ENCODE data around the gene KCNQ2. TPM values are rescaled to one million over a fixed set of nuclear protein-coding genes. Genes with fewer than 3 reads are reported as not detected.

KCNQ2 gene
- total RNA-seq, 1 experiment from 2014 or later, result 0.25 TPM

GRCh38 chr20:63387917-63388316, 84.5 kb downstream of the KCNQ2 start:
- intact Hi-C loops (cut with micrococcal nuclease; ENCODE audit: unreplicated experiment), result no loop called here
- H3K27me3 Mint-ChIP-seq (ENCODE audit: insufficient read depth, unreplicated experiment), result peaks cover 17% of the 10 kb centered on the region
- H3K4me3 Mint-ChIP-seq (ENCODE audit: unreplicated experiment), result no peak overlapping the region
- H3K9me3 Mint-ChIP-seq (ENCODE audit: unreplicated experiment), result peaks cover 70% of the 10 kb centered on the region
- Histone ChIP-seq H3K4me3 (ENCODE audit: low read depth, low read length) (no peak overlapping the region), H3K4me1 (no peaks in the 10 kb centered on the region), H3K36me3 (ENCODE audit: control insufficient read depth, insufficient read depth, low read length) (no peaks in the 10 kb centered on the region), H3K9me3 (peaks cover 65% of the 10 kb centered on the region), H3K27me3 (replicated peaks; ENCODE audit: control insufficient read depth, insufficient read depth, low read length) (no peaks in the 10 kb centered on the region)
- CTCF ChIA-PET, result no interaction called here
- H3K36me3 Mint-ChIP-seq (ENCODE audit: insufficient read depth, unreplicated experiment), result peaks cover 6% of the 10 kb centered on the region
- no peak for TF ChIP-seq CTCF (IDR thresholded peaks at IDR 0.05; ENCODE audit: insufficient read depth in 1 of 2, low read depth in 1 of 2, low read length in 1 of 2, severe bottlenecking in 1 of 2, unreplicated experiment in 1 of 2)
- DNase-seq, result no peak
- no peak overlapping the region for H3K27ac Mint-ChIP-seq (ENCODE audit: unreplicated experiment)
- POLR2A ChIA-PET, result no interaction called here
- no peaks in the 10 kb centered on the region for H3K4me1 Mint-ChIP-seq (ENCODE audit: low read depth, unreplicated experiment)
- no TSS peak for BruUV-seq (replicated peaks)

GRCh38 chr20:63387393-63387792, 85.1 kb downstream of the KCNQ2 start:
- Histone ChIP-seq H3K4me1 (no peaks in the 10 kb centered on the region), H3K4me3 (ENCODE audit: low read depth, low read length) (no peak overlapping the region), H3K27me3 (replicated peaks; ENCODE audit: control insufficient read depth, insufficient read depth, low read length) (no peaks in the 10 kb centered on the region), H3K9me3 (peaks cover 61% of the 10 kb centered on the region), H3K36me3 (ENCODE audit: control insufficient read depth, insufficient read depth, low read length) (no peaks in the 10 kb centered on the region)
- Mint-ChIP-seq H3K27ac (ENCODE audit: unreplicated experiment) (no peak overlapping the region), H3K4me3 (ENCODE audit: unreplicated experiment) (no peak overlapping the region), H3K27me3 (ENCODE audit: insufficient read depth, unreplicated experiment) (peaks cover 16% of the 10 kb centered on the region), H3K4me1 (ENCODE audit: low read depth, unreplicated experiment) (no peaks in the 10 kb centered on the region), H3K9me3 (ENCODE audit: unreplicated experiment) (peaks cover 65% of the 10 kb centered on the region), H3K36me3 (ENCODE audit: insufficient read depth, unreplicated experiment) (peaks cover 6% of the 10 kb centered on the region)
- no peak for TF ChIP-seq CTCF (IDR thresholded peaks at IDR 0.05; ENCODE audit: insufficient read depth in 1 of 2, low read depth in 1 of 2, low read length in 1 of 2, severe bottlenecking in 1 of 2, unreplicated experiment in 1 of 2)
- no TSS peak for BruUV-seq (replicated peaks)
- ChIA-PET CTCF (no interaction called here), POLR2A (no interaction called here)
- DNase-seq, result no peak
- intact Hi-C loops (cut with micrococcal nuclease; ENCODE audit: unreplicated experiment), result no loop called here

GRCh38 chr20:63386491-63386890, 86.0 kb downstream of the KCNQ2 start:
- CTCF ChIA-PET, result no interaction called here
- Mint-ChIP-seq H3K4me1 (ENCODE audit: low read depth, unreplicated experiment) (no peaks in the 10 kb centered on the region), H3K27ac (ENCODE audit: unreplicated experiment) (no peak overlapping the region), H3K4me3 (ENCODE audit: unreplicated experiment) (no peak overlapping the region), H3K27me3 (ENCODE audit: insufficient read depth, unreplicated experiment) (peaks cover 14% of the 10 kb centered on the region), H3K9me3 (ENCODE audit: unreplicated experiment) (peaks cover 59% of the 10 kb centered on the region), H3K36me3 (ENCODE audit: insufficient read depth, unreplicated experiment) (peaks cover 6% of the 10 kb centered on the region)
- H3K4me1 ChIP-seq, result no peaks in the 10 kb centered on the region
- H3K27me3 ChIP-seq (replicated peaks; ENCODE audit: control insufficient read depth, insufficient read depth, low read length), result no peaks in the 10 kb centered on the region
- no peak overlapping the region for H3K4me3 ChIP-seq (ENCODE audit: low read depth, low read length)
- H3K9me3 ChIP-seq, result peaks cover 52% of the 10 kb centered on the region
- BruUV-seq (replicated peaks), result no TSS peak
- no peaks in the 10 kb centered on the region for H3K36me3 ChIP-seq (ENCODE audit: control insufficient read depth, insufficient read depth, low read length)
- DNase-seq, result no peak
- TF ChIP-seq CTCF (IDR thresholded peaks at IDR 0.05; ENCODE audit: insufficient read depth in 1 of 2, low read depth in 1 of 2, low read length in 1 of 2, severe bottlenecking in 1 of 2, unreplicated experiment in 1 of 2), result no peak
- intact Hi-C loops (cut with micrococcal nuclease; ENCODE audit: unreplicated experiment), result no loop called here
- POLR2A ChIA-PET, result no interaction called here

Measured in Caco-2 (cell line).